CD14-positive monocyte (primary cell): Measurements from ENCODE around the gene DCLRE1C. TPM values are rescaled to one million over a fixed set of nuclear protein-coding genes. Genes with fewer than 3 reads are reported as not detected.

Experiments
- DNase-seq, 3 donors: peaks; one replicate each; pipeline ENCODE4 v3.0.0-alpha.2; 2011 to 2022
- H2AFZ ChIP-seq: 2 replicates; pipeline ENCODE4 v1.6.0; 2012; ENCODE audit warnings: mild to moderate bottlenecking, low read depth, low read length, inconsistent platforms; ENCODE audit not compliant: insufficient read depth, poor library complexity, severe bottlenecking
- H3K27ac ChIP-seq, 2 donors: 1 replicate in 1 of 2; 2 replicates in 1 of 2; pipeline ENCODE4 v1.5.1; 2012 to 2013; ENCODE audit warnings: low read length in 2 of 2, control low read depth in 1 of 2, inconsistent platforms in 1 of 2, low read depth in 1 of 2, mild to moderate bottlenecking in 1 of 2
- H3K27me3 ChIP-seq, 2 donors: one replicate each; pipeline versions ENCODE4 v1.6.0 to v1.6.1; 2011 to 2013; ENCODE audit warnings: low read length in 2 of 2; ENCODE audit not compliant: control insufficient read depth in 2 of 2, insufficient read depth in 2 of 2
- H3K36me3 ChIP-seq, 2 donors: replicated peaks in 1 of 2; 1 replicate in 1 of 2; 2 replicates in 1 of 2; pipeline versions ENCODE4 v1.5.1 to v1.6.1; 2012 to 2013; ENCODE audit warnings: low read length in 2 of 2, control low read depth in 1 of 2, inconsistent platforms in 1 of 2, mild to moderate bottlenecking in 1 of 2; ENCODE audit not compliant: insufficient read depth in 2 of 2, control insufficient read depth in 1 of 2
- H3K4me1 ChIP-seq, 2 donors: 1 replicate in 1 of 2; 2 replicates in 1 of 2; pipeline versions ENCODE4 v1.5.1 to v1.6.1; 2012 to 2013; ENCODE audit warnings: low read length in 2 of 2, control low read depth in 1 of 2, inconsistent platforms in 1 of 2, mild to moderate bottlenecking in 1 of 2, moderate library complexity in 1 of 2; ENCODE audit not compliant: insufficient read depth in 2 of 2, control insufficient read depth in 1 of 2
- H3K4me2 ChIP-seq: replicated peaks from 2 replicates; pipeline ENCODE3; 2012; ENCODE audit warnings: low read length, moderate library complexity, mild to moderate bottlenecking; ENCODE audit not compliant: poor library complexity, severe bottlenecking; ENCODE audit errors: extremely low read depth
- H3K4me3 ChIP-seq, 3 experiments: fragments of 200-600 bp in 1 of 3; sonication (generic) in 1 of 3; replicated peaks in 1 of 3; 1 replicate in 2 of 3; 2 replicates in 1 of 3; pipeline ENCODE4 v1.5.1; 2011 to 2013; ENCODE audit warnings: low read length in 3 of 3, mild to moderate bottlenecking in 3 of 3, control low read depth in 2 of 3, low read depth in 2 of 3, inconsistent platforms in 1 of 3, moderate library complexity in 1 of 3
- H3K79me2 ChIP-seq: 2 replicates; pipeline ENCODE4 v1.6.0; 2012; ENCODE audit warnings: mild to moderate bottlenecking, control low read depth, inconsistent platforms, low read length, moderate library complexity; ENCODE audit not compliant: insufficient read depth
- H3K9ac ChIP-seq: 2 replicates; pipeline ENCODE4 v1.6.0; 2017; ENCODE audit warnings: low read length, mild to moderate bottlenecking; ENCODE audit not compliant: insufficient read depth, poor library complexity, severe bottlenecking
- H3K9me3 ChIP-seq, 2 donors: replicated peaks in 1 of 2; 1 replicate in 1 of 2; 2 replicates in 1 of 2; pipeline versions ENCODE4 v1.5.1 to v1.6.1; 2012 to 2013; ENCODE audit warnings: low read length in 2 of 2, control low read depth in 1 of 2; ENCODE audit not compliant: control insufficient read depth in 1 of 2, insufficient read depth in 1 of 2
- H4K20me1 ChIP-seq: 2 replicates; pipeline ENCODE4 v1.6.0; 2012; ENCODE audit warnings: mild to moderate bottlenecking, low read length, control low read depth, moderate library complexity; ENCODE audit not compliant: insufficient read depth
- H3K27ac Mint-ChIP-seq, 7 donors: one replicate each; pipeline ENCODE4 v1.8.0; 2020; ENCODE audit warnings: mild to moderate bottlenecking in 7 of 7, mixed read lengths in 7 of 7, moderate library complexity in 6 of 7, inconsistent platforms in 2 of 7
- H3K27me3 Mint-ChIP-seq, 3 donors: one replicate each; pipeline ENCODE4 v1.8.0; 2021 to 2022; ENCODE audit warnings: low read depth in 3 of 3, mild to moderate bottlenecking in 3 of 3, mixed read lengths in 3 of 3, moderate library complexity in 3 of 3, inconsistent platforms in 1 of 3
- H3K36me3 Mint-ChIP-seq, 2 donors: one replicate each; pipeline ENCODE4 v1.8.0; 2020; ENCODE audit warnings: mixed read lengths in 2 of 2, inconsistent platforms in 1 of 2, mild to moderate bottlenecking in 1 of 2
- H3K4me1 Mint-ChIP-seq: one replicate; pipeline ENCODE4 v1.8.0; 2020; ENCODE audit warnings: mild to moderate bottlenecking, mixed read lengths
- H3K4me3 Mint-ChIP-seq, 2 donors: one replicate each; pipeline ENCODE4 v1.8.0; 2020; ENCODE audit warnings: mild to moderate bottlenecking in 2 of 2, mixed read lengths in 2 of 2, moderate library complexity in 1 of 2
- H3K9me3 Mint-ChIP-seq, 7 donors: one replicate each; pipeline ENCODE4 v1.8.0; 2020 to 2022; ENCODE audit warnings: mixed read lengths in 7 of 7, mild to moderate bottlenecking in 6 of 7, moderate library complexity in 6 of 7, inconsistent platforms in 2 of 7
- WGBS: methylation state at CpG from one replicate; pipeline ENCODE4 v1.1.5; 2013; ENCODE audit warnings: missing lambda C conversion rate; ENCODE audit not compliant: insufficient coverage; 5-methylcytosine and 5-hydroxymethylcytosine counted together
- intact Hi-C, 2 donors: fragments of 100-400 bp; cut with micrococcal nuclease; formaldehyde crosslinking; loops; one replicate each; pipeline versions ENCODE4 v1.15.0 to v1.15.1; 2023
- polyA plus RNA-seq, 3 donors: library from polyadenylated mRNA; depleted of rRNA in 1 of 3; unstranded in 2 of 3; stranded (reverse) in 1 of 3; fragments of 300-500 nt in 2 of 3; fragments of >200 nt in 1 of 3; fragmentation: Illumina TruSeq in 2 of 3; gene quantifications; 1 replicate in 2 of 3; 2 replicates in 1 of 3; pipeline ENCODE4 v1.2.3, GENCODE V29; 2012 to 2021
- TF ChIP-seq, protein P1 (sequence below): fragments of 200-600 bp; IDR thresholded peaks from one replicate; pipeline ENCODE4 v1.8.0; 2022; ENCODE audit warnings: antibody characterized with exemption, mild to moderate bottlenecking

The DCLRE1C gene
- polyA plus RNA-seq, 3 donors = 8.9 to 17.6 (median 10.9) TPM

DNA sequence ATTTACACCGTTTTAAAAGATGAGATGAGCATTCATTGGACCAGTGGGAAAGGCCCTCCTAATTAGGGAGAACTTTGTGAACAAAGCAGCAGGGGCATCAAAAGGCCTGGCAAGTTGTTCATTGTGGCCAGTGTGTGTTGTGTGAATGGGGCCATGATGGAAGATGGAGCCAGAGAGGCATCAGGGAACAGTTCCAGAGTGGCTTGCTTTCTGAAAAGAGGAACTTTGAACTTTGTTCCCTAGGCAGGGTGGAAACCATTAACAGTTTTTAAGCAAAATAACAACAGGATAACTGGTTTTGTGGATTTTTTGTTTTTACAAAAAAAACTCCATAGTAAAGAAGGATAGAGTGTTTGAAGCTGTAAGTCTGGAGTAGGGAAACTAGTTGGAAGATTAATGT, 62.7 kb downstream of the DCLRE1C start:
- Histone ChIP-seq H4K20me1 (no peaks in the 10 kb centered on the region), H3K79me2 (peaks cover 59% of the 10 kb centered on the region), H3K27ac (no peak overlapping the region), H3K4me1 (no peaks in the 10 kb centered on the region), H3K4me2 (no peak overlapping the region), H3K27me3 (no peaks in the 10 kb centered on the region), H3K4me3 (no peak overlapping the region), H3K9ac (no peak overlapping the region), H3K9me3 (no peaks in the 10 kb centered on the region), H2AFZ (no peak overlapping the region), H3K36me3 (peaks cover 0 to 3% of the 10 kb centered on the region in 2 donors)
- peaks cover 5% of the 10 kb centered on the region for H3K4me1 Mint-ChIP-seq
- 86% methylated on average over 1 of the region's 1 CpG for WGBS
- peak overlapping the region in 3 of 7 donors; percentile 18 to 44 (median 36) for H3K27ac Mint-ChIP-seq
- intact Hi-C loops = no loop called here
- no peak for DNase-seq
- peaks cover 0 to 6% of the 10 kb centered on the region in 2 donors for H3K36me3 Mint-ChIP-seq
- TF ChIP-seq, protein P1, sequence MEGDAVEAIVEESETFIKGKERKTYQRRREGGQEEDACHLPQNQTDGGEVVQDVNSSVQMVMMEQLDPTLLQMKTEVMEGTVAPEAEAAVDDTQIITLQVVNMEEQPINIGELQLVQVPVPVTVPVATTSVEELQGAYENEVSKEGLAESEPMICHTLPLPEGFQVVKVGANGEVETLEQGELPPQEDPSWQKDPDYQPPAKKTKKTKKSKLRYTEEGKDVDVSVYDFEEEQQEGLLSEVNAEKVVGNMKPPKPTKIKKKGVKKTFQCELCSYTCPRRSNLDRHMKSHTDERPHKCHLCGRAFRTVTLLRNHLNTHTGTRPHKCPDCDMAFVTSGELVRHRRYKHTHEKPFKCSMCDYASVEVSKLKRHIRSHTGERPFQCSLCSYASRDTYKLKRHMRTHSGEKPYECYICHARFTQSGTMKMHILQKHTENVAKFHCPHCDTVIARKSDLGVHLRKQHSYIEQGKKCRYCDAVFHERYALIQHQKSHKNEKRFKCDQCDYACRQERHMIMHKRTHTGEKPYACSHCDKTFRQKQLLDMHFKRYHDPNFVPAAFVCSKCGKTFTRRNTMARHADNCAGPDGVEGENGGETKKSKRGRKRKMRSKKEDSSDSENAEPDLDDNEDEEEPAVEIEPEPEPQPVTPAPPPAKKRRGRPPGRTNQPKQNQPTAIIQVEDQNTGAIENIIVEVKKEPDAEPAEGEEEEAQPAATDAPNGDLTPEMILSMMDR = no peak
- no peak overlapping the region for H3K4me3 Mint-ChIP-seq
- H3K27me3 Mint-ChIP-seq = no peaks in the 10 kb centered on the region
- no peaks in the 10 kb centered on the region for H3K9me3 Mint-ChIP-seq

GRCh38 chr10:14889318-14889717, 64.6 kb downstream of the DCLRE1C start:
- H3K27ac ChIP-seq = no peak overlapping the region
- DNase-seq = no peak
- no peak overlapping the region for H3K4me3 Mint-ChIP-seq
- no peaks in the 10 kb centered on the region for H3K27me3 Mint-ChIP-seq
- H3K36me3 Mint-ChIP-seq = peaks cover 0 to 3% of the 10 kb centered on the region in 2 donors
- no peak overlapping the region for H3K4me3 ChIP-seq
- H3K79me2 ChIP-seq = peaks cover 71% of the 10 kb centered on the region
- no peak overlapping the region for H3K27ac Mint-ChIP-seq
- H3K9me3 Mint-ChIP-seq = no peaks in the 10 kb centered on the region
- peaks cover 5% of the 10 kb centered on the region for H3K4me1 Mint-ChIP-seq
- H3K4me1 ChIP-seq = no peaks in the 10 kb centered on the region
- TF ChIP-seq, protein P1 = peak; percentile 33
- H2AFZ ChIP-seq = no peak overlapping the region
- H3K9ac ChIP-seq = no peak overlapping the region
- H3K36me3 ChIP-seq = peaks cover 2 to 9% of the 10 kb centered on the region in 2 donors
- intact Hi-C loops = no loop called here
- no peaks in the 10 kb centered on the region for H3K9me3 ChIP-seq
- no peaks in the 10 kb centered on the region for H4K20me1 ChIP-seq
- H3K4me2 ChIP-seq = no peak overlapping the region
- H3K27me3 ChIP-seq = no peaks in the 10 kb centered on the region
- no CpG with 5 or more reads among the region's 2 CpGs for WGBS
